Measurements from ENCODE around the gene BCAS1.

DNA sequence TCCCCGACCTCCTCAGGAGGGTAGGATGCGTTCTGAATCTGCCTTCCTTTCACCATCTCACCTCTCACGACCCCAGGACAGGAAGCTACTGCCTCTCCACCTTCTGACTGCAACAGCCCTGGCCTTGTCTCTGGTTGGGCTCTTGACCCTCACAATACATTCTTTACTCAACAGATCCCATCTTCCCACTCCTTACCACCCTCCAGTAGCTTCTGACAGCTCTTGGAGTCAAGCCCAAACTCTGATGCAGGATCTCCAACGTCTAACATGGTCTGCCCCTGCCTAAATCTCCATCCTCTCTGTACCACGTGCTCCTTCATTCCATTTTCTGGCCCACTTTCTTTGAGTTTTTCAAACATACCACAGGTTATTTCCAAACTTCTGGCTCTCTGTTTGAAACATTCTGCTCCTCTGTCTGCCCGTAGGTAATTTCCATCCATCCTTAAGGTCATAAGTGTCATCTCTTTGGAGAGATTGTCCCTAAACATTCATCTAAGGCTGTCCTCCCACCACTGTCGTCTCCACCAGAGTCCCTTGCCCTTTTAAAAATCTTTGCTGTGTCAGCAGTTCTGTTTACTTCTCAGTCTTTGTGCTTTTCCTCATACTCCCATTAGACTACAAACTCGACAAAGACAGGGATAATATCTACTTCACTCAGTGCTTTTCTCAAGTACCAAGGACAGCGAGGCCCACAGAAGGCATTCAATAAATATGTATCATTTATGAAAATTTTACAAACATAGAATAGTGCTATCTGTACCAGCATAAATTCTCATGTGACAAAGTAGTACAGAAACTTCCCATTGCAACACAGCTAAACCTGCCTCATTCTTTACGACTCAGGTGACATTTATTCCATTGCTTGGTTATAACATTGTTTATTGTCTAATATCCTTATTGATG, 73.6 kb downstream of the BCAS1 start:
- TF ChIP-seq, protein P1, sequence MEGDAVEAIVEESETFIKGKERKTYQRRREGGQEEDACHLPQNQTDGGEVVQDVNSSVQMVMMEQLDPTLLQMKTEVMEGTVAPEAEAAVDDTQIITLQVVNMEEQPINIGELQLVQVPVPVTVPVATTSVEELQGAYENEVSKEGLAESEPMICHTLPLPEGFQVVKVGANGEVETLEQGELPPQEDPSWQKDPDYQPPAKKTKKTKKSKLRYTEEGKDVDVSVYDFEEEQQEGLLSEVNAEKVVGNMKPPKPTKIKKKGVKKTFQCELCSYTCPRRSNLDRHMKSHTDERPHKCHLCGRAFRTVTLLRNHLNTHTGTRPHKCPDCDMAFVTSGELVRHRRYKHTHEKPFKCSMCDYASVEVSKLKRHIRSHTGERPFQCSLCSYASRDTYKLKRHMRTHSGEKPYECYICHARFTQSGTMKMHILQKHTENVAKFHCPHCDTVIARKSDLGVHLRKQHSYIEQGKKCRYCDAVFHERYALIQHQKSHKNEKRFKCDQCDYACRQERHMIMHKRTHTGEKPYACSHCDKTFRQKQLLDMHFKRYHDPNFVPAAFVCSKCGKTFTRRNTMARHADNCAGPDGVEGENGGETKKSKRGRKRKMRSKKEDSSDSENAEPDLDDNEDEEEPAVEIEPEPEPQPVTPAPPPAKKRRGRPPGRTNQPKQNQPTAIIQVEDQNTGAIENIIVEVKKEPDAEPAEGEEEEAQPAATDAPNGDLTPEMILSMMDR (IDR thresholded peaks at IDR 0.05), result no peak
- TF ChIP-seq POLR2A (IDR thresholded peaks at IDR 0.05), result no peak

Data from right lobe of liver (tissue), 4 donors.